B cell (primary cell): ENCODE data around the gene FLAD1. TPM values are rescaled to one million over a fixed set of nuclear protein-coding genes. Genes with fewer than 3 reads are reported as not detected.

Source experiments
- ATAC-seq: fragments of 200-7000 bp; cut with Tn5 transposase; one replicate; pipeline ENCODE4 v1.10.0; 2021; ENCODE audit warnings: low read depth, mild to moderate bottlenecking, moderate number of reproducible peaks, moderate library complexity
- CTCF ChIA-PET: fragments of 350-600 bp; sonication (Branson Sonifier 250); formaldehyde crosslinking; loops from one replicate; lab custom pipeline; 2021; ENCODE audit warnings: antibody characterized with exemption, inconsistent platforms; lab: Charles Lee
- POLR2A ChIA-PET: fragments of 350-600 bp; sonication (Branson Sonifier 250); formaldehyde crosslinking; loops from one replicate; lab custom pipeline; 2021; ENCODE audit warnings: antibody characterized with exemption; lab: Charles Lee
- DNase-seq: peaks from one replicate; pipeline ENCODE4 v3.0.0; 2013
- H2AFZ ChIP-seq: 2 replicates; pipeline ENCODE4 v1.6.1; 2012; ENCODE audit warnings: mild to moderate bottlenecking, low read depth, low read length; ENCODE audit not compliant: insufficient read depth, poor library complexity, severe bottlenecking
- H3K27ac ChIP-seq, 2 donors: 1 replicate in 1 of 2; 2 replicates in 1 of 2; pipeline ENCODE4 v1.5.1; 2012 to 2013; ENCODE audit warnings: low read length in 2 of 2, mild to moderate bottlenecking in 2 of 2, moderate library complexity in 1 of 2
- H3K27me3 ChIP-seq, 4 experiments: fragments of 200-600 bp in 1 of 4; sonication (generic) in 1 of 4; replicated peaks in 1 of 4; 1 replicate in 2 of 4; 2 replicates in 2 of 4; pipeline versions ENCODE4 v1.6.1 to v1.7.0; 2013 to 2016; ENCODE audit warnings: low read length in 3 of 4, mild to moderate bottlenecking in 2 of 4, mixed read lengths in 1 of 4, moderate library complexity in 1 of 4; ENCODE audit not compliant: insufficient read depth in 4 of 4, control insufficient read depth in 3 of 4; ENCODE audit errors: control extremely low read depth in 1 of 4
- H3K36me3 ChIP-seq, 2 experiments: replicated peaks in 1 of 2; 1 replicate in 1 of 2; 2 replicates in 1 of 2; pipeline versions ENCODE4 v1.6.1 to v1.7.1; 2013; ENCODE audit warnings: low read length in 1 of 2; ENCODE audit not compliant: insufficient read depth in 2 of 2, control insufficient read depth in 1 of 2; ENCODE audit errors: control extremely low read depth in 1 of 2, extremely low read depth in 1 of 2
- H3K4me1 ChIP-seq, 2 donors: fragments of 200-600 bp in 1 of 2; sonication (generic) in 1 of 2; 1 replicate in 1 of 2; 2 replicates in 1 of 2; pipeline versions ENCODE4 v1.5.1 to v1.6.1; 2013 to 2017; ENCODE audit warnings: low read length in 2 of 2; ENCODE audit not compliant: control insufficient read depth in 2 of 2, insufficient read depth in 2 of 2
- H3K4me2 ChIP-seq: replicated peaks from 2 replicates; pipeline ENCODE3; 2012; ENCODE audit warnings: mild to moderate bottlenecking, low read depth, low read length; ENCODE audit not compliant: poor library complexity, severe bottlenecking
- H3K4me3 ChIP-seq, 5 experiments: fragments of 200-600 bp in 1 of 5; sonication (generic) in 1 of 5; 1 replicate in 3 of 5; 2 replicates in 2 of 5; pipeline versions ENCODE4 v1.5.1 to v1.7.0; 2011 to 2016; ENCODE audit warnings: low read length in 4 of 5, mild to moderate bottlenecking in 4 of 5, low read depth in 2 of 5, control low read depth in 1 of 5, moderate library complexity in 1 of 5; ENCODE audit not compliant: insufficient read depth in 1 of 5; ENCODE audit errors: control extremely low read depth in 1 of 5, extremely low read depth in 1 of 5
- H3K79me2 ChIP-seq: fragments of 200-600 bp; sonication (generic); one replicate; pipeline ENCODE4 v1.6.0; 2016; ENCODE audit warnings: low read length; ENCODE audit not compliant: control insufficient read depth, insufficient read depth
- H3K9ac ChIP-seq: fragments of 200-600 bp; sonication (generic); 2 replicates; pipeline ENCODE4 v1.6.1; 2017; ENCODE audit warnings: mild to moderate bottlenecking, low read length, moderate library complexity
- H3K9me3 ChIP-seq, 3 donors: one replicate each; pipeline versions ENCODE4 v1.6.1 to v1.7.1; 2013; ENCODE audit warnings: low read length in 2 of 3; ENCODE audit not compliant: control insufficient read depth in 2 of 3, insufficient read depth in 1 of 3; ENCODE audit errors: control extremely low read depth in 1 of 3
- H4K20me1 ChIP-seq: 2 replicates; pipeline ENCODE4 v1.6.0; 2012; ENCODE audit warnings: mild to moderate bottlenecking, low read length; ENCODE audit not compliant: insufficient read depth, control insufficient read depth, poor library complexity, severe bottlenecking
- H3K27ac Mint-ChIP-seq: one replicate; pipeline ENCODE4 v1.8.0; 2021; ENCODE audit warnings: mixed read lengths
- H3K27me3 Mint-ChIP-seq: one replicate; pipeline ENCODE4 v1.8.0; 2021; ENCODE audit warnings: mixed read lengths
- H3K4me1 Mint-ChIP-seq: one replicate; pipeline ENCODE4 v1.8.0; 2021; ENCODE audit warnings: mixed read lengths
- H3K4me3 Mint-ChIP-seq: one replicate; pipeline ENCODE4 v1.8.0; 2021; ENCODE audit warnings: mixed read lengths
- H3K9me3 Mint-ChIP-seq: one replicate; pipeline ENCODE4 v1.8.0; 2022; ENCODE audit warnings: mixed read lengths; ENCODE audit not compliant: insufficient read depth
- EZH2 ChIP-seq: IDR thresholded peaks from 2 replicates; pipeline ENCODE4 v1.6.1; 2012; ENCODE audit warnings: borderline replicate concordance, low read depth, mild to moderate bottlenecking, moderate library complexity, low read length; ENCODE audit not compliant: insufficient read depth, poor library complexity, severe bottlenecking
- WGBS: methylation state at CpG from one replicate; pipeline ENCODE4 v1.1.5; 2013; ENCODE audit warnings: missing lambda C conversion rate; ENCODE audit not compliant: insufficient coverage; 5-methylcytosine and 5-hydroxymethylcytosine counted together
- intact Hi-C: fragments of 100-400 bp; cut with micrococcal nuclease; formaldehyde crosslinking; loops from one replicate; pipeline ENCODE4 v1.10.0; 2022
- polyA plus RNA-seq: library from polyadenylated mRNA; depleted of rRNA; stranded (reverse); fragments of >200 nt; gene quantifications from 2 replicates; pipeline ENCODE4 v1.2.3, GENCODE V29; 2012
- total RNA-seq, 2 donors: library from RNA; stranded (reverse); fragments of 120-200 nt in 1 of 2; gene quantifications; 1 replicate in 1 of 2; 2 replicates in 1 of 2; pipeline versions ENCODE4 v1.2.3 to v1.2.4, GENCODE V29; 2013 to 2022
- TF ChIP-seq, protein P1 (sequence below): fragments of 200-600 bp; IDR thresholded peaks from one replicate; pipeline ENCODE4 v1.8.0; 2022; ENCODE audit warnings: antibody characterized with exemption, mild to moderate bottlenecking

Gene FLAD1
- total and polyA plus RNA-seq, 2 donors (not counting 1 experiment from before 2014, with no cell fraction given): 51.4 to 83.0 TPM

DNA sequence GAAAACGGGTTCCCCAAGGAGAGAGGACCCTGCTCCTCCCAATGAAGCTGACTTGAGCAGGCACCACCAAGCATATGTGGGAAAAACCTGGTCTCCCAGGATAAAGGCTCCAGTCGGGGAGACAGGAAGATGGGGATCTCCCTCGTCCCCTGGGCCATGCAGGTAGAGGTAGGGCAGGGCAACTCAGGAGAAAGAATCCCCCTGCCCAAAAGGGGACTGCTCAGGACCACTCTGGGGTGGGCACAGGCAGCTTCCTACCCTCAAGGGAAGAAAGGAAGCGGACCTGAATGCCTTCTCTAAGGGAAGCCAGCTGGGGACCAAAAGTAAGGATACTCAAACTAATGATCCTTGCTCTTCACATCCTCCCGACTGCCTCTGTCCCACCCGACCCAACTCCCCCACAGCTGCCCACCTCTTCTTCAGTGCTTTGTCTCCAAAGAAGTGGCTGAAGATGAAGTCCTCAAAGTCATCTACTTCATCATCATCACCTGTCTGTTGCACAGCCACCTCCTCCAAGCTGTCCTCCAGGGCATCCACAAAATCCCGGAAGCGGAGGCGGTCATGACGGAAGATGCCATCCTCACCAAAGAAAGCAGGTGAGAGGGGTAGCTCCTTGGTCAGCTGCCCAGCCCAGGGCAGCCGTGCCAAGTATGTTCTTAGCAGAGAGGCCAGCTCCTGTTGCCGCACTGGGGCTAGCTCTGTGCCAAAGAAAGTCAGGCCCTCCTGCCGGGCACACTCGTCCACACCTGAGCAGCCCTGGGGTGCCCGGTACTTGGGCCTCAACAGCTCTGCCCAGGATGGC, 37.8 kb upstream of the FLAD1 start:
- WGBS: 88% methylated on average over 12 of the region's 15 CpGs
- no peak for DNase-seq
- H3K27me3 ChIP-seq: no peaks in the 10 kb centered on the region
- intact Hi-C loops: no loop called here
- Mint-ChIP-seq H3K4me1 (peaks cover 58% of the 10 kb centered on the region), H3K4me3 (no peak overlapping the region), H3K27me3 (no peaks in the 10 kb centered on the region), H3K9me3 (no peaks in the 10 kb centered on the region), H3K27ac (peak overlapping the region; percentile 89)
- peaks cover 44 to 52% of the 10 kb centered on the region in 2 donors for H3K4me1 ChIP-seq
- no peak for ATAC-seq
- peaks cover 28% of the 10 kb centered on the region for H4K20me1 ChIP-seq
- TF ChIP-seq EZH2: no peak
- TF ChIP-seq, protein P1, sequence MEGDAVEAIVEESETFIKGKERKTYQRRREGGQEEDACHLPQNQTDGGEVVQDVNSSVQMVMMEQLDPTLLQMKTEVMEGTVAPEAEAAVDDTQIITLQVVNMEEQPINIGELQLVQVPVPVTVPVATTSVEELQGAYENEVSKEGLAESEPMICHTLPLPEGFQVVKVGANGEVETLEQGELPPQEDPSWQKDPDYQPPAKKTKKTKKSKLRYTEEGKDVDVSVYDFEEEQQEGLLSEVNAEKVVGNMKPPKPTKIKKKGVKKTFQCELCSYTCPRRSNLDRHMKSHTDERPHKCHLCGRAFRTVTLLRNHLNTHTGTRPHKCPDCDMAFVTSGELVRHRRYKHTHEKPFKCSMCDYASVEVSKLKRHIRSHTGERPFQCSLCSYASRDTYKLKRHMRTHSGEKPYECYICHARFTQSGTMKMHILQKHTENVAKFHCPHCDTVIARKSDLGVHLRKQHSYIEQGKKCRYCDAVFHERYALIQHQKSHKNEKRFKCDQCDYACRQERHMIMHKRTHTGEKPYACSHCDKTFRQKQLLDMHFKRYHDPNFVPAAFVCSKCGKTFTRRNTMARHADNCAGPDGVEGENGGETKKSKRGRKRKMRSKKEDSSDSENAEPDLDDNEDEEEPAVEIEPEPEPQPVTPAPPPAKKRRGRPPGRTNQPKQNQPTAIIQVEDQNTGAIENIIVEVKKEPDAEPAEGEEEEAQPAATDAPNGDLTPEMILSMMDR: no peak
- no peak overlapping the region for H3K9ac ChIP-seq
- H2AFZ ChIP-seq: no peak overlapping the region
- ChIA-PET CTCF (interaction anchor here (0.5 to 2.3 kb wide), 10 partner anchors 9 to 196 kb away, joined by 3 to 9 read pairs (median 6); partner anchors contain the start of genes ADAM15, EFNA4 and PMVK), POLR2A (interaction anchor here (0.8 kb wide), 1 partner anchor 11 kb away, joined by 3 read pairs; the partner anchor contains the start of gene PBXIP1)
- peaks cover 22% of the 10 kb centered on the region for H3K79me2 ChIP-seq
- no peaks in the 10 kb centered on the region for H3K9me3 ChIP-seq
- no peak overlapping the region for H3K4me2 ChIP-seq
- no peak overlapping the region for H3K4me3 ChIP-seq
- peak overlapping the region; percentile 58 to 88 for H3K27ac ChIP-seq
- peaks cover 0 to 49% of the 10 kb centered on the region in 2 experiments for H3K36me3 ChIP-seq
